Stimulated activated CD4-positive, alpha-beta T cell treated with anti-CD3 and anti-CD28 coated beads, Interleukin-4, amount 100 ng/mL, for 24 hours (primary cell): Measurements from ENCODE around the gene RRAS.
A peak's percentile ranks its signal among the peaks of the same experiment; 100 is the strongest.
"Not testable (repeated sequence)": the region's sequence is repeated elsewhere in the genome, so short reads cannot be mapped to it uniquely, and the experiment has no call there.

Experiments used
- DNase-seq: peaks from one replicate; pipeline ENCODE4 v3.0.0-alpha.2; 2020

The RRAS gene

GRCh38 chr19:49626226-49626625 lies 13.7 kb downstream of the RRAS start:
- no peak for DNase-seq

- DNase-seq = no peak
These were observed 14.7 kb downstream of the RRAS start for GRCh38 chr19:49624967-49625910.

GRCh38 chr19:49617860-49618259 lies 22.1 kb downstream of the RRAS start:
- not testable (repeated sequence) for DNase-seq

DNA sequence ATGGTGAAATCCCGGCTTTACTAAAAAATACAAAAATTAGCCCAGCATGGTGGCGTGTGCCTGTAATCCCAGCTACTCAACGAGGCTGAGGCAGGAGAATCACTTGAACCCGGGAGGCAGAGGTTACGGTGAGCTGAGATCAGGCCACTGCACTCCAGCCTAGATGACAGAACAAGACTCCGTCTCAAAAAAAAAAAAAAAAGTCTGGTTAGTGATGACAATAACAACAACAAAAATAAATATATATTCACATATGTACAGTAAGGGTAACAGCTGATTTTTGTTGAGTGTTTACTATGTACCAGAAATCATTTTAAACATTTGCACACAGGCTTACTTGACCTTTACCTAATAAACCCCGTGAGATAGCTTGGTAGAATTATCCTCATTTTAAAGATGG lies 23.0 kb downstream of the RRAS start:
- DNase-seq = no peak

- DNase-seq = no peak
These were observed 23.4 kb downstream of the RRAS start for GRCh38 chr19:49616532-49616931.

DNA sequence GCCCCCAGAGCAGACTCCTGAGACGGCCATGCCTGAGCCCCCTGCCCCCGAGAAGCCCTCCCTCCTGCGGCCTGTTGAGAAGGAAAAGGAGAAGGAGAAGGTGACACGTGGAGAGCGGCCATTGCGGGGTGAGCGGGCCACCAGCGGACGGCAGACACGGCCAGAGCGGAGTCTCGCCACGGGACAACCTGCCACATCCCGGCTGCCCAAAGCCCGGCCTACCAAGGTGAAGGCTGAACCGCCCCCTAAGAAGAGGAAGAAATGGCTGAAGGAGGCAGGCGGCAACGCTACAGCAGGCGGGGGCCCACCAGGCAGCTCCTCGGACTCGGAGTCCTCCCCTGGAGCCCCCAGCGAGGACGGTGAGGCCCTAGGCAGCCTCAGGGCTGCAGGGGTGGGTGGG lies 24.1 kb downstream of the RRAS start:
- DNase-seq = no peak

DNA sequence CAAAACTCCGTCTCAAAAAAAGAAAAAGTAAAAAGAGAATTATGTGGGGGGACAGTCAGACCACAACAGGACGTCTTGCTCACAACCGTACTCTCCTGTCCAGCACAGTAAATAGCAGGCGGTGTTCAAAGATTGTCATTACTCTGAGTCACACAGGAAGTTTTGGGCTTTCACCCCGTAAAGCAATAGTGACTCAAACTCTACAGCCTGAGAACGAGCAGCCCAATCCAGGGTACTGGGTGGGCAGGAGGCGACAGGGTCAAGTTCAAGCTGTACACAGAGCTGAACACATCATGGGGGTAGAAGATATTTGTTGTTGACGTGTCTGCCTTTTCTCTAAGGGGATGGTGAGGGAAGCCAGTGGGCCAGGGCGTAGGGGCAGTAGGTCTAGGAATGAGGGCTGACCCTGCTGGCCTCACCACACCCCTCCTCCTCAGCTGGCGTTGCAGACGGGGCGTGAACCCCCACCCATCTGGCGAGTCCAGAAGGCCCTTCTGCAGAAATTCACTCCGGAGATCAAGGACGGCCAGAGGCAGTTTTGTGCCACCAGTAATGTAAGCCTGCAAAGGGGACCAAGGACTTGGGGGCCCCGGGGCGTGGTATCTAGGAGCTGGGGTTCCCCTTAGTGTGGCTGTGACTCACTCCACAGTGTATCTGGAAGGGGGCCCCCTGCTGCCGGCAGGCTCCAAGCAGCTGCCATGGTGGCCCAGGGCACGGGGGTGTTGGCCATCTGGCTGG lies 25.7 kb downstream of the RRAS start:
- peak; percentile 17 for DNase-seq

DNA sequence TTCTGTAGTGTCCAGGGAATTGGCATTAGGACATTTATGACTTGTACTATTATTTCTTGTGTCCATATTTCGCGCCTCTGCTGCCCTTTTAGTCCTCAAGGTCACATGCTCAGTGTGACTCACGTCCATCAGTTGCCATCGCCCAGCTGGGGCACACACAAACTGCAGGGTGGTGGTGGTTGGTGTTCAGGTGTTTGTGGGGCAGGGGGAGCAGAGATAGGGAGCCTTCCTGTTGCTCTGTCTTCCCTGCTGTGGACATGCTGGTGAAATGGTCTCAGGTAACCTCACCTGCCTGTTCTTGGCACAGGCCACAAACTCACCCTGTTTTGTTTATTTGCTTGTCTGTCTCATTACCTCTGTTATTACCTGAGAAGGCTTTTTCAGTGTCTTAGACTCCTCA lies 26.6 kb downstream of the RRAS start:
- DNase-seq = no peak

GRCh38 chr19:49609499-49610092 lies 30.3 kb downstream of the RRAS start:
- DNase-seq = no peak

- no peak for DNase-seq
These were observed 34.3 kb downstream of the RRAS start for GRCh38 chr19:49605605-49606004.

GRCh38 chr19:49602806-49603205 lies 37.1 kb downstream of the RRAS start:
- no peak for DNase-seq

- DNase-seq = no peak
These were observed 38.4 kb downstream of the RRAS start for GRCh38 chr19:49601482-49602038.

GRCh38 chr19:49599378-49600295 lies 40.3 kb downstream of the RRAS start:
- DNase-seq = no peak

DNA sequence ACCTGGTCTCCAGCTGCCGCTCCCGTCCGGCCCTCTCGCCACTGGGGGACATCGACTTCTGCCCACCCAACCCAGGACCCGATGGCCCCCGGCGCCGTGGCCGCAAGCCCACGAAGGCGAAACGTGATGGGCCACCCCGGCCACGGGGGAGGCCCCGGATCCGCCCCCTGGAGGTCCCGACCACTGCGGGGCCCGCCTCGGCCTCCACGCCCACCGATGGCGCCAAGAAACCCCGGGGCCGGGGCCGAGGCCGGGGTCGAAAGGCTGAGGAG lies 42.3 kb downstream of the RRAS start:
- no peak for DNase-seq

DNA sequence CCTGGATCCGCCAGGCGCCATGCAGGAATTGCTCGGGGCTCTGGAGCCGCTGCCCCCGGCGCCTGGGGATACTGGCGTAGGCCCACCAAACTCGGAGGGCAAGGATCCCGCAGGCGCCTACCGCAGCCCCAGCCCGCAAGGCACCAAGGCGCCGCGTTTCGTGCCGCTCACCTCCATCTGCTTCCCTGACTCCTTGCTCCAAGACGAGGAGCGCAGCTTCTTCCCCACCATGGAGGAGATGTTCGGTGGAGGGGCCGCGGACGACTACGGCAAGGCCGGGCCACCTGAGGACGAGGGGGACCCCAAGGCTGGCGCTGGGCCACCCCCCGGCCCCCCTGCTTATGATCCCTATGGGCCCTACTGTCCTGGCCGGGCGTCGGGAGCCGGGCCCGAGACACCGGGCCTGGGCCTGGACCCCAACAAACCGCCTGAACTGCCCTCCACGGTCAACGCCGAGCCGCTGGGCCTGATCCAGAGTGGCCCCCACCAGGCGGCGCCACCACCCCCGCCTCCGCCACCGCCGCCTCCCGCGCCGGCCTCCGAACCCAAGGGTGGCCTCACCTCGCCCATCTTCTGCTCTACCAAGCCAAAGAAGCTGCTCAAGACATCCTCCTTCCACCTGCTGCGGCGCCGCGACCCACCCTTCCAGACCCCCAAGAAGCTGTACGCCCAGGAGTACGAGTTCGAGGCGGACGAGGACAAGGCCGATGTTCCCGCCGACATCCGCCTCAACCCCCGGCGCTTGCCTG lies 42.8 kb downstream of the RRAS start:
- no peak for DNase-seq

GRCh38 chr19:49596407-49596806 lies 43.5 kb downstream of the RRAS start:
- no peak for DNase-seq

GRCh38 chr19:49595819-49596404 lies 44.0 kb downstream of the RRAS start:
- DNase-seq = no peak

- no peak for DNase-seq
These were observed 44.7 kb downstream of the RRAS start for GRCh38 chr19:49594993-49595818.

- DNase-seq = no peak
These were observed 45.6 kb downstream of the RRAS start for GRCh38 chr19:49594157-49594992.
